ENCODE measurements around the gene SULT1B1.

GRCh38 chr4:69793732-69794131 is 33.3 kb upstream of the SULT1B1 start:
- TF ChIP-seq EZH2 (IDR thresholded peaks at IDR 0.05; ENCODE audit: insufficient read depth, poor library complexity, severe bottlenecking) (no peak), EZH2phosphoT487 (IDR thresholded peaks at IDR 0.05; ENCODE audit: insufficient read depth, low read depth) (no peak)

Measured in GM23248 (cell line).